HG03025 (cell line): ENCODE measurements around the gene EXOC6B.

Experiments
- ATAC-seq: cut with Tn5 transposase; IDR thresholded peaks from one replicate; pipeline ENCODE4 v1.9.1; 2021; ENCODE audit warnings: mild to moderate bottlenecking, moderate library complexity; ENCODE audit not compliant: unreplicated experiment, low FRiP score

EXOC6B gene

GRCh38 chr2:72412214-72412613, 413.6 kb downstream of the EXOC6B start:
- no peak for ATAC-seq

GRCh38 chr2:72399879-72400278, 426.0 kb downstream of the EXOC6B start:
- no peak for ATAC-seq

GRCh38 chr2:72395096-72395495, 430.7 kb downstream of the EXOC6B start:
- no peak for ATAC-seq

- ATAC-seq: no peak
Measured at GRCh38 chr2:72394541-72395070, 431.2 kb downstream of the EXOC6B start.

GRCh38 chr2:72389447-72389846, 436.4 kb downstream of the EXOC6B start:
- no peak for ATAC-seq

- no peak for ATAC-seq
Measured at GRCh38 chr2:72388263-72388662, 437.6 kb downstream of the EXOC6B start.

GRCh38 chr2:72386288-72386687, 439.5 kb downstream of the EXOC6B start:
- no peak for ATAC-seq

GRCh38 chr2:72378753-72379348, 447.0 kb downstream of the EXOC6B start:
- ATAC-seq: no peak

- no peak for ATAC-seq
Measured at GRCh38 chr2:72367530-72368225, 458.2 kb downstream of the EXOC6B start.

- ATAC-seq: no peak
Measured at GRCh38 chr2:72363406-72363805, 462.4 kb downstream of the EXOC6B start.

- no peak for ATAC-seq
Measured at GRCh38 chr2:72362733-72363132, 463.1 kb downstream of the EXOC6B start.

- ATAC-seq: no peak
Measured at GRCh38 chr2:72361521-72361920, 464.3 kb downstream of the EXOC6B start.

- ATAC-seq: no peak
Measured at GRCh38 chr2:72361042-72361441, 464.8 kb downstream of the EXOC6B start.

- no peak for ATAC-seq
Measured at GRCh38 chr2:72350852-72351251, 475.0 kb downstream of the EXOC6B start.

GRCh38 chr2:72349016-72349415, 476.8 kb downstream of the EXOC6B start:
- no peak for ATAC-seq

GRCh38 chr2:72347081-72347480, 478.8 kb downstream of the EXOC6B start:
- no peak for ATAC-seq

- no peak for ATAC-seq
Measured at GRCh38 chr2:72341639-72342038, 484.2 kb downstream of the EXOC6B start.

- no peak for ATAC-seq
Measured at GRCh38 chr2:72340665-72341064, 485.2 kb downstream of the EXOC6B start.

- no peak for ATAC-seq
Measured at GRCh38 chr2:72338076-72338475, 487.8 kb downstream of the EXOC6B start.

GRCh38 chr2:72332720-72333119, 493.1 kb downstream of the EXOC6B start:
- ATAC-seq: no peak

- ATAC-seq: no peak
Measured at GRCh38 chr2:72330652-72331051, 495.2 kb downstream of the EXOC6B start.

GRCh38 chr2:72326759-72327158, 499.1 kb downstream of the EXOC6B start:
- no peak for ATAC-seq
